DND-41 (cell line): ENCODE measurements around the gene COPS4.

Experiments used
- EZH2 ChIP-seq: IDR thresholded peaks from 3 replicates; pipeline ENCODE4 v1.6.1; 2012; ENCODE audit warnings: borderline replicate concordance, low read depth, mild to moderate bottlenecking, moderate library complexity, low read length, inconsistent platforms; ENCODE audit not compliant: severe bottlenecking
- TF ChIP-seq, protein P1 (sequence below): IDR thresholded peaks from 2 replicates; pipeline ENCODE4 v1.5.1; 2012; ENCODE audit warnings: borderline replicate concordance, low read length, moderate library complexity, mild to moderate bottlenecking; ENCODE audit not compliant: poor library complexity, severe bottlenecking; ENCODE audit errors: extremely low read depth

GRCh38 chr4:83010111-83010521 lies 24.9 kb upstream of the COPS4 start:
- TF ChIP-seq, protein P1, sequence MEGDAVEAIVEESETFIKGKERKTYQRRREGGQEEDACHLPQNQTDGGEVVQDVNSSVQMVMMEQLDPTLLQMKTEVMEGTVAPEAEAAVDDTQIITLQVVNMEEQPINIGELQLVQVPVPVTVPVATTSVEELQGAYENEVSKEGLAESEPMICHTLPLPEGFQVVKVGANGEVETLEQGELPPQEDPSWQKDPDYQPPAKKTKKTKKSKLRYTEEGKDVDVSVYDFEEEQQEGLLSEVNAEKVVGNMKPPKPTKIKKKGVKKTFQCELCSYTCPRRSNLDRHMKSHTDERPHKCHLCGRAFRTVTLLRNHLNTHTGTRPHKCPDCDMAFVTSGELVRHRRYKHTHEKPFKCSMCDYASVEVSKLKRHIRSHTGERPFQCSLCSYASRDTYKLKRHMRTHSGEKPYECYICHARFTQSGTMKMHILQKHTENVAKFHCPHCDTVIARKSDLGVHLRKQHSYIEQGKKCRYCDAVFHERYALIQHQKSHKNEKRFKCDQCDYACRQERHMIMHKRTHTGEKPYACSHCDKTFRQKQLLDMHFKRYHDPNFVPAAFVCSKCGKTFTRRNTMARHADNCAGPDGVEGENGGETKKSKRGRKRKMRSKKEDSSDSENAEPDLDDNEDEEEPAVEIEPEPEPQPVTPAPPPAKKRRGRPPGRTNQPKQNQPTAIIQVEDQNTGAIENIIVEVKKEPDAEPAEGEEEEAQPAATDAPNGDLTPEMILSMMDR: no peak
- TF ChIP-seq EZH2: no peak
